ENCODE data around the gene PFKFB2. TPM values are rescaled to one million over a fixed set of nuclear protein-coding genes. Genes with fewer than 3 reads are reported as not detected.
A peak's percentile ranks its signal among the peaks of the same experiment; 100 is the strongest.

The PFKFB2 gene
- total RNA-seq, 1 donor from 2014 or later, result 8.9 TPM

GRCh38 chr1:207084232-207084631 is 31.2 kb downstream of the PFKFB2 start:
- Mint-ChIP-seq H3K4me1 (ENCODE audit: unreplicated experiment) (peaks cover 45% of the 10 kb centered on the region), H3K27me3 (ENCODE audit: unreplicated experiment) (no peaks in the 10 kb centered on the region), H3K36me3 (ENCODE audit: low read depth, unreplicated experiment) (no peaks in the 10 kb centered on the region), H3K9me3 (ENCODE audit: unreplicated experiment) (no peaks in the 10 kb centered on the region), H3K27ac (ENCODE audit: unreplicated experiment) (no peak overlapping the region), H3K4me3 (ENCODE audit: unreplicated experiment) (no peak overlapping the region)
- TF ChIP-seq CTCF (IDR thresholded peaks at IDR 0.05; ENCODE audit: unreplicated experiment), result no peak
- no peak for DNase-seq (ENCODE audit: low spot score)

- H3K9me3 Mint-ChIP-seq (ENCODE audit: unreplicated experiment), result no peaks in the 10 kb centered on the region
- H3K4me1 Mint-ChIP-seq (ENCODE audit: unreplicated experiment), result peaks cover 50% of the 10 kb centered on the region
- H3K27me3 Mint-ChIP-seq (ENCODE audit: unreplicated experiment), result no peaks in the 10 kb centered on the region
- H3K36me3 Mint-ChIP-seq (ENCODE audit: low read depth, unreplicated experiment), result no peaks in the 10 kb centered on the region
- H3K4me3 Mint-ChIP-seq (ENCODE audit: unreplicated experiment), result no peak overlapping the region
- no peak overlapping the region for H3K27ac Mint-ChIP-seq (ENCODE audit: unreplicated experiment)
- peak; percentile 62 for DNase-seq (ENCODE audit: low spot score)
- TF ChIP-seq CTCF (IDR thresholded peaks at IDR 0.05; ENCODE audit: unreplicated experiment), result peak; percentile 69
Measured at GRCh38 chr1:207084701-207085180, 31.7 kb downstream of the PFKFB2 start.

- Mint-ChIP-seq H3K27me3 (ENCODE audit: unreplicated experiment) (no peaks in the 10 kb centered on the region), H3K4me1 (ENCODE audit: unreplicated experiment) (peaks cover 53% of the 10 kb centered on the region), H3K36me3 (ENCODE audit: low read depth, unreplicated experiment) (no peaks in the 10 kb centered on the region), H3K4me3 (ENCODE audit: unreplicated experiment) (peak overlapping the region; percentile 12), H3K27ac (ENCODE audit: unreplicated experiment) (no peak overlapping the region), H3K9me3 (ENCODE audit: unreplicated experiment) (no peaks in the 10 kb centered on the region)
- DNase-seq (ENCODE audit: low spot score), result no peak
- TF ChIP-seq CTCF (IDR thresholded peaks at IDR 0.05; ENCODE audit: unreplicated experiment), result no peak
Measured at GRCh38 chr1:207085887-207086286, 32.8 kb downstream of the PFKFB2 start.

GRCh38 chr1:207088161-207088560 is 35.1 kb downstream of the PFKFB2 start:
- Mint-ChIP-seq H3K4me3 (ENCODE audit: unreplicated experiment) (no peak overlapping the region), H3K9me3 (ENCODE audit: unreplicated experiment) (no peaks in the 10 kb centered on the region), H3K27ac (ENCODE audit: unreplicated experiment) (no peak overlapping the region), H3K27me3 (ENCODE audit: unreplicated experiment) (no peaks in the 10 kb centered on the region), H3K36me3 (ENCODE audit: low read depth, unreplicated experiment) (no peaks in the 10 kb centered on the region), H3K4me1 (ENCODE audit: unreplicated experiment) (peaks cover 49% of the 10 kb centered on the region)
- no peak for TF ChIP-seq CTCF (IDR thresholded peaks at IDR 0.05; ENCODE audit: unreplicated experiment)
- DNase-seq (ENCODE audit: low spot score), result no peak

GRCh38 chr1:207088701-207089626 is 35.9 kb downstream of the PFKFB2 start, which contains the start of gene C4BPB:
TSS of gene C4BPB (plus strand) at chr1:207088860. CDS start at chr1:207089532, 672 bp downstream.
- no peak within 1 kb of the TSS for H3K27ac Mint-ChIP-seq (ENCODE audit: unreplicated experiment)

More at GRCh38 chr1:207088701-207089626, 35.9 kb downstream of the PFKFB2 start, which contains the start of gene C4BPB:
- no peak for DNase-seq (ENCODE audit: low spot score)
- TF ChIP-seq CTCF (IDR thresholded peaks at IDR 0.05; ENCODE audit: unreplicated experiment), result no peak
- Mint-ChIP-seq H3K4me1 (ENCODE audit: unreplicated experiment) (peaks cover 45% of the 10 kb centered on the region), H3K4me3 (ENCODE audit: unreplicated experiment) (no peak within 1 kb of the TSS), H3K36me3 (ENCODE audit: low read depth, unreplicated experiment) (no peaks in the 10 kb centered on the region), H3K9me3 (ENCODE audit: unreplicated experiment) (no peaks in the 10 kb centered on the region), H3K27me3 (ENCODE audit: unreplicated experiment) (no peaks in the 10 kb centered on the region)

Data from endothelial cell (in vitro differentiated cells).